PFSK-1 (cell line): ENCODE data around the gene PRRC2B.

Experiments used
- FOXP2 ChIP-seq: optimal IDR thresholded peaks from 2 replicates; pipeline ENCODE3; 2011; ENCODE audit warnings: borderline replicate concordance, control low read depth, inconsistent platforms; ENCODE audit not compliant: insufficient read depth; ENCODE audit errors: extremely low read length, extremely low read depth
- POLR2AphosphoS5 ChIP-seq: IDR thresholded peaks from 2 replicates; pipeline ENCODE4 v1.6.1; 2012; ENCODE audit warnings: low read depth, mild to moderate bottlenecking, control low read depth, low read length, moderate library complexity
- REST ChIP-seq, 2 experiments: IDR thresholded peaks; 2 replicates each; pipeline versions ENCODE4 v1.6.1 to v1.8.0; 2011 to 2012; ENCODE audit warnings: low read depth in 2 of 2, low read length in 2 of 2, control low read depth in 1 of 2, inconsistent platforms in 1 of 2, mild to moderate bottlenecking in 1 of 2, moderate library complexity in 1 of 2; ENCODE audit not compliant: insufficient read depth in 1 of 2
- SIN3A ChIP-seq: IDR thresholded peaks from 2 replicates; pipeline ENCODE4 v1.6.1; 2012; ENCODE audit warnings: mild to moderate bottlenecking, low read length, moderate library complexity, borderline replicate concordance; ENCODE audit not compliant: insufficient read depth
- TAF1 ChIP-seq: IDR thresholded peaks from 2 replicates; pipeline ENCODE4 v1.6.1; 2012; ENCODE audit warnings: low read length, control low read depth, borderline replicate concordance; ENCODE audit not compliant: insufficient read depth

PRRC2B gene

DNA sequence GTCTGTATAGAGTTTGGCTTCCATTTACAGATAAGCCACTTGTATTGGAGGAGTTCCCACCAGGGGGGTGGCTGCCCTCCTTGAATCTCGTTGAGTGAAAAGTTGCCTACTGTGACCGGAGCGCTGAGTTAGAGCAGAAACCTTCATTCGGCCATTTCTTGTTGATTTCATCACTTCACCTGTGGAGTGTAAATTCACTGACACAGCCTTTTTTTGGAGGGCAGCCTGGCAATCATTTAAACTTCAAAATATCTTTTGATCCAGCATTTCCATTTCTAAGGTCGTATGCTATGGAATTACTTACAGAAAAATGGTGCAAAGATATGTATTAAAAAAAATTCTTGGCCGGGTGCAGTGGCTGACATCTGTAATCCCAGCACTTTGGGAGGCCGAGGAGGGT is 40.8 kb downstream of the PRRC2B start:
- TF ChIP-seq REST (IDR thresholded peaks at IDR 0.05; ENCODE audit: insufficient read depth in 1 of 2, low read depth in 2 of 2, low read length in 2 of 2) (no peak), TAF1 (no peak), POLR2AphosphoS5 (no peak)

GRCh38 chr9:131436376-131436775 is 42.5 kb downstream of the PRRC2B start:
- TF ChIP-seq REST (IDR thresholded peaks at IDR 0.05; ENCODE audit: insufficient read depth in 1 of 2, low read depth in 2 of 2, low read length in 2 of 2) (no peak), SIN3A (no peak), FOXP2 (no peak), TAF1 (no peak), POLR2AphosphoS5 (no peak)

GRCh38 chr9:131436865-131437271 is 43.0 kb downstream of the PRRC2B start:
- TF ChIP-seq POLR2AphosphoS5 (no peak), SIN3A (no peak), REST (IDR thresholded peaks at IDR 0.05; ENCODE audit: insufficient read depth in 1 of 2, low read depth in 2 of 2, low read length in 2 of 2) (no peak)

DNA sequence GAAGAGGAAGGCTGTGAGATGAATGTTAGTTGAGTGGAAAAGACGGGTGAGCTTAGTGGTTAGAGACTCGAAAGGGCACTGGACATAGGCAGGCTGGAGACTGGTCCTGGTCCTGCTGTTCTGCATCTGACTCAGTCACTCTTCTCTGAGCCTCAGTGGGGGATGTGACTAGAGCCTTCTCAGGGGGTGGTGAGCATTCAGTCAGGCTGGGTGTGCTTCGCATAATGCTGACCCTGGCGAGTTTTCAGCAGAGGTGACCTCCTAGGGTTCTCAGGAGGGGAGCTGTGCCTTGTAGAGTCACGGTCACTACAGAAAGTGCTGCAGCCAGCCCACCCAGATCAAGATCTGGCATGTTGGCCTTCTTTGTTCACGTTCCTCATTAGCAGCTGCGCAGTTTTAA is 44.3 kb downstream of the PRRC2B start:
- TF ChIP-seq FOXP2 (no peak), REST (IDR thresholded peaks at IDR 0.05; ENCODE audit: insufficient read depth in 1 of 2, low read depth in 2 of 2, low read length in 2 of 2) (no peak), TAF1 (no peak), POLR2AphosphoS5 (no peak), SIN3A (no peak)

- no peak for TF ChIP-seq SIN3A
- TF ChIP-seq TAF1 = no peak
- no peak for TF ChIP-seq POLR2AphosphoS5
- no peak for TF ChIP-seq REST (IDR thresholded peaks at IDR 0.05; ENCODE audit: insufficient read depth in 1 of 2, low read depth in 2 of 2, low read length in 2 of 2)
- no peak for TF ChIP-seq FOXP2
Measured at GRCh38 chr9:131439224-131439623, 45.3 kb downstream of the PRRC2B start.
